22Rv1 (cell line): ENCODE measurements around the gene HS6ST1.

Source experiments
- H3K27ac ChIP-seq: fragments of 450-650 bp; 2 replicates; pipeline ENCODE4 v1.5.1; 2017
- CTCF ChIP-seq: fragments of 450-650 bp; IDR thresholded peaks from 2 replicates; pipeline ENCODE4 v1.5.1; 2017; ENCODE audit warnings: mild to moderate bottlenecking
- ZFX ChIP-seq: fragments of 450-650 bp; IDR thresholded peaks from 2 replicates; pipeline ENCODE4 v1.6.1; 2017; ENCODE audit warnings: antibody characterized with exemption, borderline replicate concordance

Gene HS6ST1

GRCh38 chr2:128315829-128316776, 2.6 kb downstream of the HS6ST1 start:
- TF ChIP-seq CTCF (no peak), ZFX (no peak)
- no peak overlapping the region for H3K27ac ChIP-seq

- TF ChIP-seq CTCF (no peak), ZFX (no peak)
- H3K27ac ChIP-seq, result no peak overlapping the region
These were observed 3.4 kb downstream of the HS6ST1 start for GRCh38 chr2:128315122-128315828.

GRCh38 chr2:128314348-128315121, 4.1 kb downstream of the HS6ST1 start:
- no peak overlapping the region for H3K27ac ChIP-seq
- TF ChIP-seq CTCF, result no peak
- TF ChIP-seq ZFX, result no peak

GRCh38 chr2:128313931-128314347, 4.7 kb downstream of the HS6ST1 start:
- no peak for TF ChIP-seq CTCF
- TF ChIP-seq ZFX, result no peak
- no peak overlapping the region for H3K27ac ChIP-seq

GRCh38 chr2:128313091-128313836, 5.4 kb downstream of the HS6ST1 start:
- H3K27ac ChIP-seq, result no peak overlapping the region
- TF ChIP-seq CTCF (no peak), ZFX (no peak)

- no peak overlapping the region for H3K27ac ChIP-seq
- TF ChIP-seq ZFX (no peak), CTCF (no peak)
These were observed 6.3 kb downstream of the HS6ST1 start for GRCh38 chr2:128312411-128312810.
